HG03097 (cell line): ENCODE results near the gene ALPK3.
A peak's percentile ranks its signal among the peaks of the same experiment; 100 is the strongest.

Experiments
- ATAC-seq: cut with Tn5 transposase; IDR thresholded peaks from one replicate; pipeline ENCODE4 v1.9.1; 2021; ENCODE audit not compliant: unreplicated experiment, low FRiP score

The ALPK3 gene

DNA sequence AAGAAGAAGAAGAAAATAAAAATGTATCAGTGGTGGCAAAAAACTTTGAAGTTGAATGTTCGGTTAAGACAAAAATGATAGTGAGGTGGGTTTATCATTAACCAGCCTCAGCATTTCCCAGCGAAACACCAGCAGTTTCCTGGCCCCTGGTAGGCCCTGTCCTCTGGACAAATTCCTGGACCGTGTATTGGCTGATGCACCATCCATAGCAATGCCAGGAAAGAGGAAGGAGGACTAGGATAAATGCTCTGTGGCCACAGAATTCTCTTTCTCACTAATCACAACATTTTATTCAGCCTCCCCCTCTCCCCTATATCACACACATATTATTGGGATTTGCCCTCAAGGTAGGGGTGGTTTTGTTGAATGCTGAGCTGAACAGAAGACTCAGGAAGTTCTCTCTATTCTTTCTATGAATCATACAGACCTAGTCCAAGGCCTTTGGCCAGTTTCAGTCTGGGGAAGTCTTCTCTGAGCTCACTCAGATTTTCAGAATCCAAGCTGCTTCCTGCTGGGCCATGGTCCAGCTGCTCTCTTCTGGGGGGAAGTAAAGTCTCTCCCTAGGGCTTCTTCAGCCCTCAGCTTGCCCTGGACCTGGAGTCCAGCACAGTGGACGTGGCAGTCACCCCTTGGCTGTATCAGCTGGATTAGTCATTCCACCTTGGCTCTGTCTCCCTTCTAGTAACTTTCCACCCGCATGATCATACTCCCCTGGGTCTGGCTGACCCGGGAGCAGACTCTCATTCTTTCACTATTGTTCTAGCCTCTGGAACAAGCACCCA lies 94.9 kb downstream of the ALPK3 start:
- no peak for ATAC-seq

DNA sequence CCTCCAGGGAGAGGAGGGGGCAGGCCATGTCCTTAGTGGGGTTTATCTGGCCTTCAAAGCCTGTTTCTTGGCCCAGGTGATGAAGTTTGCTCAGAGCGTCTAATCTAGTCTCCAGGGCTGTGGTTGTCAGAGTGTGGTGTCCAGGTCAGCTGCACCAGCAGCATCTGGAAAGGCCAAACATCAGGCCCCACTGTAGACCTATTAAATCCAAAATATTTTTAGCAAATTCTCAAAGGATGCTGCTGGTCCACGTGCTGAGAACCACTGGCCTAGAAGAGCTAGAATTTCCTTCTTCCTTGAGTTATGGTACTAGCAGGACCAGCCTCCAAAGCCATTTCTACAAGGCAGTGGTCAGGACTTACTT lies 96.2 kb downstream of the ALPK3 start:
- ATAC-seq = no peak

DNA sequence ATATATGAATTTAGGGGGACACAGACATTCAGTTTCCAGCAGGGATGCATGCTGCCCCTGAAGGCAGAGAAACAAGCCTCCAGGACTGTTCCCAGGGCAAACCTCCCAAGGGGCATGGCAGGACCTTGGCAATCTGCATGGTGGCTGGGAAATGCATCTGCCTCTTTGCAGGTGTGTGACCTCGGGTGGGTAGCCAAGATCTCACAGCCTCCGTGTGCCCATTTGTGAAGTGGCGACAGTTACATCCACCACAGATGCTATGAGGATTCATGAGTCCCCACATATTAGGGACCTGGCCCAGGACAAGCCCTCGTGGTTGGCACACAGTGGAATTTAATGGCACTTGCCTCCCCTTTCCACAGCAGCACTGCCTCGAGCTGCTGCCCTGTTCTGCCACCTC lies 97.2 kb downstream of the ALPK3 start:
- no peak for ATAC-seq

DNA sequence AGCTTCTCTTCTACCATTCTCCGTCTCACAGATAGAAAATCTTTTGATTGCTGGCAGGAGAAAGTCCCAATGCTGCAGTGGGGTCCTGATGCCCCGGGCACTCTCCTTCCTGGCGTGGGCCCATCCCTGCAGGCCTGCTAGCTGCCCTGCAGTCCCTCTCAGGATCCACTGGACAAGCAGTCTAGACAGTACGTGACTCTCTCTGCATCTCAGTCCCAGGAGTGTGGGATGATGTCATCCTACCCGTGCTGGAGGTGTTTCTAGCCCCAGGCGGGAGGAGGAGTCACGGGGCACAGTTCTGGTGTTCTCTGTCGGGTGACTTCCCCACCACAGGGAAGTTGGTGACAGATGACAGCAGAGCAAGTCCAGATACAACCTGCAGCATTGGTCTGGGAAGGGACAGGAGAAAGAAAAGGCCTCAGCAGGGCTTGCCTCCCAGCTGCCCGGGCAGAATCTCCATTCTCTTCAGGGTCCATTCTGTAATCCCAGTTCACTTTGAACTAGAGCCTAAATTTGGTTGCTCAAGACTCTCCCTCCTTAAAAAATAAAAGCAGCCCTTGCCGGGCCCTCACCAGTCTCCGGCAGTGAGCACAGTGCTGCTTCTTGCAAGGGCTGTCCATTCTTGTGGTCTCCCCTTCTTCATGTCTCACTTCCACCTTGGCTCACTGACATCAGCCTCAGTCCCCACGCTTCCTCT lies 97.9 kb downstream of the ALPK3 start:
- peak; percentile 88 for ATAC-seq

DNA sequence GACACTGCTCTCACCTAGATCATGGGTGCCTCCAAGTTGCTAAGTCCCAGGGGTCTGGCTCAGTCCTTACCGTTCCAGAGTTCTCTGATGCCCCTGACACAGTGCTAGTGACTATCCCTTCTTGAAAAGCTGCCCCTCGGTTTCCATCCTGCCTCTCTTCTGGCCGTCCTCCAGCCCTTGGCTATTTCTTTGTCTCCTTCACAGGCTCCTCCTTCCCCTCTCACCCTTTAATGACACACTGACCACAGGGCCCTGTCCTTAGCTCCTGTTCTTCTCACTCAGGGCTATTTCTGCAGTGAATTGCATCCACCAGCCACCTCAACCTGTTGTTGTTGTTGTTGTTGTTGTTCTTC lies 98.4 kb downstream of the ALPK3 start:
- ATAC-seq = no peak

DNA sequence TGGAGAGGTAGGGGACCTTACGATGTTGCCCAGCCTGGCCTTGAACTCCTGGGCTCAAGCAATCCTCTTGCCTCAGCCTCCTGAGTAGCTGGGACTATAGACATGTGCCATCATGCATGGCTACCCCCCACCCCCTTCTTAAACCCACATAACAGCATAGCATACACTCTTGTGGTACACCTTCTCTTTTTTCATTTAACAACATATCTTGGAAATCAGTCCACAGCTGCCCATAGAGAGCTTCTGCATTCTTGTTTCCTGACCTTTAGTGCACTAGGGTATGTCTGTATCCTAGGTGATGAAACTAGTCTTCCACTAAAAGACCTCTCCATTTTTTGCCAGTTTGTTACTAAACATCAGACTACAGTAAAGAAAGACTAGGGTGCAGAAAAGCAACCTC lies 100.3 kb downstream of the ALPK3 start:
- ATAC-seq = no peak

DNA sequence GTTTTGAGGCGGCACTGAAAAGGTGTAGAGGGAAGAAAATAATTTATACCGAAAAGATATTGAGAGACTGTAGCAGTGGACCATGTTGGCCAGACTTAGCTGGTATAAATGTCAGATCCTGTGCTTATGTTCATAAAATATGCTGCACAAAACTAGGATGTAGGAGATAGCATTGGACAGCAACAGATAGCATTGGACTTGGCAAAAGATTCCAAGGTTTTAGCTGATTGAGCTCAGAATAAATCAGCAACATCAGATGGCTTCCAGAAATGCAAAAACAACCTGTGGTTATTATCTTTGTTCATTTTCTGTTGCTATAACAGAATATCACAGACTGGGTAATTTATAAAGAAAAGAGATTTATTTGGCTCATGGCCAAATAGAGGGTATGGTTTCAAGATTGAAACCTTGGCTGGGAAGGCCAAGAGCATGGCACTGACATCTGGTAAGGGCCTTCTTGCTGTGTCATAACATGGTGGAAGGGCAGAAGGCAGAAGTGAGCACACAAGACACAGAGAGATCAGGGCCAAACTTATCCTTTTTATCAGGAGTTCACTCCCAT lies 102.0 kb downstream of the ALPK3 start:
- no peak for ATAC-seq

DNA sequence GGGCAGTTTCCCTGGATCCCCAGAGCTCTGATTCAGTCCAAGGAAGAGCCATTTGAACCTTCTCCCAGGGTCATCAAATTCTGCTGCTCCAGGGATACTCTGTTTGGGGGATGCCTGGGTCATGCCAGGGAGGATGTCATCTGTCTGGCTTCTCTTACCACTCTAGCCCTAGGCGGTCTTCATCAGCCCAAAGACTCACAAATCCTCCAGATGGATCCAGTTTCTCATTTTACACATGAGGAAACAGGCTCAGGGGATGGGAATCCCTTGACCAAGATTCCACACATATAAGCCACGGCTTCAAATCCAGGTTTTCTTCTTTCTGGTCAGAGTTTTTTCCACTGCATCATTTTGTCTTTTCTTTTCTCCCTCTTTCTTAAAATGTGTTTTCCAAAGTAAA lies 104.0 kb downstream of the ALPK3 start:
- no peak for ATAC-seq

DNA sequence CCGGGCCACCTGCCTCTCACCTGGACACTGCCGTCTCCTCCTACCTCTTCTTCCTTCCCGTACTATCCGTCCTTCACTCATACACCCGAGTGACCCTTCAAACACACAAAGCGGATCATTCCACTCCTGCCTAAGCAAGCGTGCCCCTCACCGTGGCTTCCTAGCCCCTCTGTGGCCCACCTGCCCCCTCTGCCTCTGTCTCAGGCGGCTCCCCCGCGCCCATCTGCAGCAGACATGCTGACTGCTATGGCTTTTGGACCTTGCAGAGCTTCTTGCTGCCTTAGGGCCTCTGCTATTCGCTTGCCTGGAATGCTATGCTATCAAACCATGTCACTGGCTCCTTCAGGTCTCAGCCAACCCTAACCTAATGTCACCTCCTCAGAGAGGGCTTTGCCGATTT lies 105.4 kb downstream of the ALPK3 start:
- no peak for ATAC-seq
